Lower leg skin (tissue), 4 donors: ENCODE measurements around the gene AP4M1. TPM values are rescaled to one million over a fixed set of nuclear protein-coding genes. Genes with fewer than 3 reads are reported as not detected.
A peak's percentile ranks its signal among the peaks of the same experiment; 100 is the strongest.

ENCODE experiments used
- DNase-seq, 2 donors: peaks; one replicate each; pipeline ENCODE4 v3.0.0-alpha.2; 2019; ENCODE audit warnings: low spot score in 2 of 2
- H3K4me3 ChIP-seq: fragments of 200-600 bp; sonication (generic); 2 replicates; pipeline ENCODE4 v1.5.1; 2017; ENCODE audit warnings: mild to moderate bottlenecking, low read depth; ENCODE audit not compliant: poor library complexity, severe bottlenecking
- CTCF ChIP-seq, 3 donors: fragments of 450-650 bp; IDR thresholded peaks; one replicate each; pipeline ENCODE4 v1.5.1; 2016; ENCODE audit warnings: antibody characterized with exemption in 3 of 3, mild to moderate bottlenecking in 3 of 3, moderate library complexity in 2 of 3
- POLR2A ChIP-seq, 2 donors: fragments of 450-650 bp; IDR thresholded peaks; one replicate each; pipeline ENCODE4 v1.6.1; 2016 to 2017; ENCODE audit warnings: antibody characterized with exemption in 2 of 2, mild to moderate bottlenecking in 1 of 2, moderate library complexity in 1 of 2
- WGBS, 2 donors: methylation state at CpG; one replicate each; pipeline ENCODE4 v1.1.5; 2018; 5-methylcytosine and 5-hydroxymethylcytosine counted together
- intact Hi-C: fragments of 100-400 bp; cut with DNase I; formaldehyde crosslinking; loops from one replicate; pipeline ENCODE4 v1.15.0; 2023; ENCODE audit warnings: low total_unique reads
- total RNA-seq, 4 donors: library from RNA; depleted of rRNA; stranded (reverse); fragments of >200 nt; gene quantifications; one replicate each; pipeline ENCODE4 v1.1.0, GENCODE V29; 2016

Gene AP4M1, protein sequence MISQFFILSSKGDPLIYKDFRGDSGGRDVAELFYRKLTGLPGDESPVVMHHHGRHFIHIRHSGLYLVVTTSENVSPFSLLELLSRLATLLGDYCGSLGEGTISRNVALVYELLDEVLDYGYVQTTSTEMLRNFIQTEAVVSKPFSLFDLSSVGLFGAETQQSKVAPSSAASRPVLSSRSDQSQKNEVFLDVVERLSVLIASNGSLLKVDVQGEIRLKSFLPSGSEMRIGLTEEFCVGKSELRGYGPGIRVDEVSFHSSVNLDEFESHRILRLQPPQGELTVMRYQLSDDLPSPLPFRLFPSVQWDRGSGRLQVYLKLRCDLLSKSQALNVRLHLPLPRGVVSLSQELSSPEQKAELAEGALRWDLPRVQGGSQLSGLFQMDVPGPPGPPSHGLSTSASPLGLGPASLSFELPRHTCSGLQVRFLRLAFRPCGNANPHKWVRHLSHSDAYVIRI
- total RNA-seq: 10 to 100 TPM; 18.6 to 24.6 (median 21.0) TPM

DNA sequence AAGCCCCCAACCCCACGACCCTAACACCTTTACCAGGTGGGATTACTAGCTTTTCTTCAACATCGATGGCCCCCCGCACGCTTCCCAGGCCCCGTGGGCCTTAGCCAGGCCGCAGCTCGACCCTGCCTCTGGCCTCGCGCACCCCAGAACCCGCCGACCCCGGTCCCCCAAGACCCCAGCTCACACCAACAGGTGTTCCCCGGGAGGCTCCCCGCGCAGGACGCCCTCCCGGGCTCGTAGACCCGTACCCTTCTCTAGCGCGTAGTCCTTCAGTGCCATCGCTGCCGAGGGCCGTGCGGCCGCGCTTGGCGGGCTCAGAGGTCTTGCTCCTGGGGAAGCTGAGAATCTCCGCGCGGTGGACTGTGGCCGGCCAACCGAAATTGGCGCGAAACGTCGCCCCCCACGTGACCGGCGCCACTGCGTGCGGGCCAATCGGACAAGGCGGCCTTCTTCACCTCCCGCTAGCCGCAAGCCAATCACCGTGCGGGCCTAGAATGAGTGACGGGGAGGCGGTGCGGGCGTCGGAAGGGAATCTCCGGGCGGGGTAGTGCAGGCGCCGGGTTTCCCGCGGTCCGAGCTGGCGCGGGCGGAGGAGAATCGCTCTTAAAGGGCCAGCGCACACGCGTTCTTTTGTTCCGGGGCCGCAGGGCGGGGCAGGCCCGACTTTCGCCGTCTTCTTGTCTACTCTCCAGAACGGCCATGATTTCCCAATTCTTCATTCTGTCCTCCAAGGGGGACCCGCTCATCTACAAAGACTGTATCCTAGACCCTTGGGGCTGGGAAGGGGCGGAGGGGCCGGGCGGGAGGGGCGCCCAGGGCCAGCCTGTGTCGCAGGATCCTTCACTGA lies at the start of gene AP4M1, which contains the start of gene MCM7:
Gene AP4M1 (plus strand): TSS at position 628 of the 847 bp plus-strand sequence. CDS start 72 bp downstream, at position 700.
Gene MCM7 (minus strand): TSS at position 382 of the 847 bp plus-strand sequence. CDS start 103 bp downstream, at position 279.
- peak within 1 kb of the TSS; percentile 52 for H3K4me3 ChIP-seq
- peak; percentile 98 to 100 for DNase-seq
- TF ChIP-seq CTCF (IDR thresholded peaks at IDR 0.05) (no peak), POLR2A (IDR thresholded peaks at IDR 0.05) (no peak)
- intact Hi-C loops: no loop called here
- 0 to 2% methylated on average over 34 to 80 of the region's 80 CpGs for WGBS, 2 donors

GRCh38 chr7:100053215-100053614 lies 48.2 kb upstream of the AP4M1 start:
- H3K4me3 ChIP-seq: no peak overlapping the region
- intact Hi-C loops: loop anchor here (10.0 kb wide), 1 partner anchor 58 kb away; no protein-coding TSS in a partner anchor
- peak in 1 of 2 donors; percentile 26 for DNase-seq
- TF ChIP-seq CTCF (IDR thresholded peaks at IDR 0.05): no peak
- TF ChIP-seq POLR2A (IDR thresholded peaks at IDR 0.05): no peak
- WGBS, 2 donors: 37 to 59% methylated on average over 3 of the region's 3 CpGs

- 95 to 96% methylated on average over 10 of the region's 10 CpGs for WGBS, 2 donors
These were observed 44.4 kb upstream of the AP4M1 start for GRCh38 chr7:100057006-100057405.

GRCh38 chr7:100059251-100059739 lies 42.1 kb upstream of the AP4M1 start:
- intact Hi-C loops: loop anchor here (10.0 kb wide), 1 partner anchor 64 kb away; no protein-coding TSS in a partner anchor
- TF ChIP-seq CTCF (IDR thresholded peaks at IDR 0.05): no peak
- TF ChIP-seq POLR2A (IDR thresholded peaks at IDR 0.05): no peak
- WGBS, 2 donors: 81 to 87% methylated on average over 5 of the region's 5 CpGs
- no peak for DNase-seq
- no peak overlapping the region for H3K4me3 ChIP-seq

More at GRCh38 chr7:100057006-100057405, 44.4 kb upstream of the AP4M1 start:
- intact Hi-C loops: loop anchor here (10.0 kb wide), 1 partner anchor 62 kb away; no protein-coding TSS in a partner anchor
- no peak overlapping the region for H3K4me3 ChIP-seq
- DNase-seq: no peak
- TF ChIP-seq CTCF (IDR thresholded peaks at IDR 0.05) (no peak), POLR2A (IDR thresholded peaks at IDR 0.05) (no peak)

DNA sequence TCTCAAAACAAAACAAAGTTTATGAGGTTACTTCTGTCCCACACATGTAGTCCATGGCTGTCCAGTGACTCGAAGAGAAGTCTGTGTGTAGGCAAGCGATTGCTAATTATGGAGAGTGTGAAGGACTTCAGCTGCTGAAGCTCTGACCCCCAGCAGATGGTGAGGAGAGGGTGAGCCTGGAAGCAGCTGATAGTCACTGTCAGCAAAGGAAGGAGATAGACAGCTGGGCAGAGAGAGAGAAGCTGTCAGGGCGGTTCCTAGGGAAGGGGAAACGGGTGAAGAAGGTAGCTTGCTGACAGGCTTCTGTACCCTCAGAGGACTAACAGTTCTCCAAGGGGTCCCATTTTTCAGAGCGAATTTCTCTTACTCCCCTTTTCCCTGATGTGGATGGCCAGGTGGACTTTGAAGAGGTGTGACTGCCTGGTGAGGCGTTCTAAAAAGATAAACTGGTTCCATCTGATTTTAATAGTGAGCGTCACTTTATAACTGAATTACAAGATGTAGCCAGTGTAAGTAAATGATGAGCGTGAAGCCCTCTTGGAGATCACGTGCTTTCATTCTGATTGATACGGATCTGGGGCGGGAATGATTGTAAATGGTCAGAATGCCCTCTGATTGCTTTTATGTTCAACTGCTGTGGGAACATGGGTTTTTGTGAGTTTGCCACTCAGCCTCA lies 39.8 kb upstream of the AP4M1 start:
- DNase-seq: no peak
- TF ChIP-seq CTCF (IDR thresholded peaks at IDR 0.05): no peak
- no peak for TF ChIP-seq POLR2A (IDR thresholded peaks at IDR 0.05)
- intact Hi-C loops: no loop called here
- H3K4me3 ChIP-seq: no peak overlapping the region
- 94 to 95% methylated on average over 11 of the region's 11 CpGs for WGBS, 2 donors
